AG09309 (cell line): Measurements from ENCODE around the gene GLYATL1.

Experiments used
- DNase-seq: peaks from one replicate; pipeline ENCODE4 v3.0.0-alpha.2; 2010; ENCODE audit warnings: low read depth
- H3K4me3 ChIP-seq: 2 replicates; pipeline ENCODE4 v1.5.1; 2011; ENCODE audit warnings: mild to moderate bottlenecking, low read depth, low read length, moderate library complexity; ENCODE audit not compliant: control insufficient read depth
- TF ChIP-seq, protein P1 (sequence below): IDR thresholded peaks from 2 replicates; pipeline ENCODE4 v1.5.1; 2011; ENCODE audit warnings: mild to moderate bottlenecking, low read depth, low read length, inconsistent platforms; ENCODE audit not compliant: insufficient read depth, control insufficient read depth; ENCODE audit errors: missing control alignments

The GLYATL1 gene

DNA sequence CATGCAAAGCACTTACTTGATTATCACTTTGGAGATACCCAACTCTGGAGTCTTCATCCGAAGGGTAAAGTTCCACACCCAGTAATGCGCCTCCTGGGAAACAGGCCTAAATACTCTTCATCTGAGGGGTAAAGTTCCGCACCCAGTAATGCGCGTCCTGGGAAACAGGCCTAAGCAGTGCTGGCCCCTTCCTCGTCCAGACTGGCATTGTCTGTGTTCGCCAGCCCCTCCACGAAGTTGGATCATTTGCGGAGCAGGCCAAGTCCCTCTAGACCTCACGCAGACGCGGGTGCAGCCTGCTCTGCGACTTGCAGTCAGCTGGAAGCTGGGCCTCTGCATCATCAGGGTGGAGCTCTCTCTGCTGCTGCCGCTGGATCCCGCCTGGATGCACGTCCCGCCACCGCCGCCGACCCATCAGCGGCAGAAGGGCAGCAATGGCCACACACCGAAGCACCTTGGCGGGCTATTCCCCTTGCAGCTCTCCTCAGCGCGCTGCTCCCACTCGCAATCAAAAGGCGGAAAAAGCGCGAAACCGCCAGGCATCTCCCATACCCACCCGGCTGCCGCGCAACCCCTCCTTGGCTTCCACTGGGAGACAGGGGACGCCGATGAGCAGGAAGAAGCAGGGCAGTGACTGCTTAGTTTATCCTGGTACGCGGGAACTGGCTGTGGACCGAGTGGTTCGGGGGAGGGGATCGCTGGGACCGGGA is 34.1 kb upstream of the GLYATL1 start:
- peak overlapping the region; percentile 74 for H3K4me3 ChIP-seq
- DNase-seq = no peak
- TF ChIP-seq, protein P1, sequence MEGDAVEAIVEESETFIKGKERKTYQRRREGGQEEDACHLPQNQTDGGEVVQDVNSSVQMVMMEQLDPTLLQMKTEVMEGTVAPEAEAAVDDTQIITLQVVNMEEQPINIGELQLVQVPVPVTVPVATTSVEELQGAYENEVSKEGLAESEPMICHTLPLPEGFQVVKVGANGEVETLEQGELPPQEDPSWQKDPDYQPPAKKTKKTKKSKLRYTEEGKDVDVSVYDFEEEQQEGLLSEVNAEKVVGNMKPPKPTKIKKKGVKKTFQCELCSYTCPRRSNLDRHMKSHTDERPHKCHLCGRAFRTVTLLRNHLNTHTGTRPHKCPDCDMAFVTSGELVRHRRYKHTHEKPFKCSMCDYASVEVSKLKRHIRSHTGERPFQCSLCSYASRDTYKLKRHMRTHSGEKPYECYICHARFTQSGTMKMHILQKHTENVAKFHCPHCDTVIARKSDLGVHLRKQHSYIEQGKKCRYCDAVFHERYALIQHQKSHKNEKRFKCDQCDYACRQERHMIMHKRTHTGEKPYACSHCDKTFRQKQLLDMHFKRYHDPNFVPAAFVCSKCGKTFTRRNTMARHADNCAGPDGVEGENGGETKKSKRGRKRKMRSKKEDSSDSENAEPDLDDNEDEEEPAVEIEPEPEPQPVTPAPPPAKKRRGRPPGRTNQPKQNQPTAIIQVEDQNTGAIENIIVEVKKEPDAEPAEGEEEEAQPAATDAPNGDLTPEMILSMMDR = peak; percentile 35

- peak; percentile 73 for DNase-seq
- TF ChIP-seq, protein P1 = peak; percentile 71
- H3K4me3 ChIP-seq = peak overlapping the region; percentile 74
These were observed 33.4 kb upstream of the GLYATL1 start for GRCh38 chr11:58905721-58906547.

DNA sequence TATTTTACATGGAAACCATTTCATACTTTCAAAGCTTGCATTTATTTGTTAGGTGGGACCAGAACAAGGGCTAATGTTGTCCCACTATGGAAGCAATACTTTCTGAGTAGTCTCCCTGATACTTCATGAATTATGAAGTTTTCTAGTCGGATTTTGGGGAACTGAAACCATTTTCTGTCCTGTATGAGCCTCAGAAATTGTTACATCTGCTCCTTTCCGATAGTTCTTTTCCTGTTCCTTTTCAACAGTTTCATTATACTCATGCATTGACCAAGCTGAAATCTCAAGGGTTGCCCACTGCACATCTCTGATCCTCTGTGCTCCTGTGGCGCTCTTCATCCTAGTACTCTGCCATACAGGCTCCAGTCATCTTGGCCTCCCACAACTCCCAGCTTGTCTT is 31.5 kb upstream of the GLYATL1 start:
- no peak overlapping the region for H3K4me3 ChIP-seq
- TF ChIP-seq, protein P1 = no peak
- no peak for DNase-seq

- TF ChIP-seq, protein P1 = no peak
- DNase-seq = no peak
- no peak overlapping the region for H3K4me3 ChIP-seq
These were observed 27.2 kb upstream of the GLYATL1 start for GRCh38 chr11:58912124-58912523.

DNA sequence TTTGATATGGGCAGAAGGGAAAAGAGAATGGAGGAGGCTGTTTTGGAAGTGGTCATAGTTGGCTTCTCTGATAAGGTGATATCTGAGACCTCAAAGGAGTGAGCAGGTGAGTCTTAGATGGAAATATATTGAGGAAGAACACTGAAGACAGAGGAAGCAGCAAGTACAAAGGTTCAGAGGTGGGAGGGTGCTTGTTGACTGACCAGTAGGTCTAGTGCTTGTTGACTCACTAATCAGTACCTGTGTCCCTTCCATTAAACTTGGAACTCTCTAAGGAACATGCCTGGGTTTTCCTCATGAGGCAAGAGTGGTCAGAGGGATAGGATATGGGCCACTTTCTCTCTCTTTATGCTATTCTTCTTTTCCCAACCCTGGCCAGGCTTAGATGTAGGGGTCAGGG is 25.6 kb upstream of the GLYATL1 start:
- DNase-seq = no peak
- no peak overlapping the region for H3K4me3 ChIP-seq
- TF ChIP-seq, protein P1 = no peak

DNA sequence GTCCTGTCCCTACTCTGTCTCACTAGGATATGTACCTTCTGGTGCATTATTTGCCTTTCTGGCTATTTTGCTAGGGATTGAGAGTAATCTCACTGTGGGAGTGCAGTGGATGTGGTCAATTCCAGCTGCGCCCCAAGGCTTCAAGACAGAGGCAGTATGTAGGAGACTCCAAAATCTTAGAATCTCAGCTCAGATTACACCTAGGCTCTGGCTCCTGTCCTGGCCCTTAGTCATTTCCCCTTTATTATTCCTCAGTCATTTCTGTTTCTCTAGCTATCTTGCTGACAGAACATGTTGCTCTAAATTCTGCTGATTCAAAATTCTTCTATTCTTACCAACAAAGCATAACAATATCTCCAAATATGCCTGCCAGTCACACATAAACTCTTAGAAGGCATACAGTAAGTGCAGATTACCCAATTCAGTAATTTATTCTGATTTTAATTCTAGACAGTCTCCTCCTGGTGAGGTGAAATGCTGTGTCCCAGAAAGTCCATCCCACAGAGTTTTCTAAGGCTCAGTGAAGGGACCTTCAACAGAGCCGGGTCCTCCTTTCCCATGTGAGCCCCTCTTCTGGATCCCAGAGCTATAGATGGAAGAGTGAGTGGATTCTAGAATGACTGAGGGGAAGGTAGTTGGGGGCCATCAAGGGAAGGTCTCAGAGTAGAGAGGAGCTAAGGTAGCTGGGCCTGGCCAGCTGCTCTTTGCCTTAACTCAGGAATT is 24.3 kb upstream of the GLYATL1 start:
- H3K4me3 ChIP-seq = no peak overlapping the region
- TF ChIP-seq, protein P1 = no peak

More for the DNA sequence above, 24.3 kb upstream of the GLYATL1 start:
- no peak for DNase-seq
